Endothelial cell of hepatic sinusoid (primary cell): ENCODE measurements around the gene LIPA.
"Not testable (repeated sequence)": the region's sequence is repeated elsewhere in the genome, so short reads cannot be mapped to it uniquely, and the experiment has no call there.

Experiments
- in situ Hi-C: cut with HindIII; loops from 2 replicates; pipeline ENCODE4 v1.10.0; 2017; ENCODE audit warnings: low sequenced_read_pairs

LIPA gene

GRCh38 chr10:89213191-89213808, 38.3 kb downstream of the LIPA start:
- in situ Hi-C loops: no loop called here

- in situ Hi-C loops: no loop called here
Observed at GRCh38 chr10:89210794-89211425, 40.7 kb downstream of the LIPA start.

- in situ Hi-C loops: loop anchor here (5.0 to 10.0 kb wide), 2 partner anchors 272 to 365 kb away; no protein-coding TSS in a partner anchor
Observed at GRCh38 chr10:89209718-89210117, 41.9 kb downstream of the LIPA start.

GRCh38 chr10:89207801-89208551, 43.6 kb downstream of the LIPA start:
- in situ Hi-C loops: loop anchor here (5.0 to 10.0 kb wide), 2 partner anchors 271 to 363 kb away; no protein-coding TSS in a partner anchor

GRCh38 chr10:89207181-89207800, 44.3 kb downstream of the LIPA start, which contains the start of gene CH25H:
Gene CH25H (minus strand): TSS chr10:89207317. CDS start chr10:89207292, 25 bp downstream.
- in situ Hi-C loops: loop anchor here (5.0 to 10.0 kb wide), 2 partner anchors 270 to 362 kb away; no protein-coding TSS in a partner anchor

GRCh38 chr10:89206402-89207180, 45.0 kb downstream of the LIPA start:
- in situ Hi-C loops: loop anchor here (5.0 to 10.0 kb wide), 2 partner anchors 269 to 362 kb away; no protein-coding TSS in a partner anchor

- in situ Hi-C loops: loop anchor here (5.0 to 10.0 kb wide), 2 partner anchors 267 to 360 kb away; no protein-coding TSS in a partner anchor
Observed at GRCh38 chr10:89204621-89205185, 46.9 kb downstream of the LIPA start.

- in situ Hi-C loops: loop anchor here (10.0 kb wide), 1 partner anchor 358 kb away; no protein-coding TSS in a partner anchor
Observed at GRCh38 chr10:89203237-89203636, 48.3 kb downstream of the LIPA start.

GRCh38 chr10:89202033-89202425, 49.5 kb downstream of the LIPA start:
- in situ Hi-C loops: loop anchor here (10.0 kb wide), 1 partner anchor 357 kb away; no protein-coding TSS in a partner anchor

GRCh38 chr10:89201345-89202032, 50.1 kb downstream of the LIPA start:
- in situ Hi-C loops: loop anchor here (10.0 kb wide), 1 partner anchor 357 kb away; no protein-coding TSS in a partner anchor

GRCh38 chr10:89197473-89197872, 54.1 kb downstream of the LIPA start:
- in situ Hi-C loops: no loop called here

GRCh38 chr10:89191301-89191700, 60.3 kb downstream of the LIPA start:
- in situ Hi-C loops: not testable (repeated sequence)

- in situ Hi-C loops: no loop called here
Observed at GRCh38 chr10:89189211-89189734, 62.3 kb downstream of the LIPA start.

- in situ Hi-C loops: no loop called here
Observed at GRCh38 chr10:89185658-89186057, 65.9 kb downstream of the LIPA start.

GRCh38 chr10:89184638-89185037, 66.9 kb downstream of the LIPA start:
- in situ Hi-C loops: loop anchor here (5.0 kb wide), 1 partner anchor 33 kb away; no protein-coding TSS in a partner anchor

- in situ Hi-C loops: loop anchor here (5.0 kb wide), 1 partner anchor 34 kb away; no protein-coding TSS in a partner anchor
Observed at GRCh38 chr10:89183571-89183970, 68.0 kb downstream of the LIPA start.

GRCh38 chr10:89182894-89183293, 68.7 kb downstream of the LIPA start:
- in situ Hi-C loops: loop anchor here (5.0 kb wide), 1 partner anchor 34 kb away; no protein-coding TSS in a partner anchor

GRCh38 chr10:89175816-89176215, 75.8 kb downstream of the LIPA start:
- in situ Hi-C loops: no loop called here

GRCh38 chr10:89173075-89173474, 78.5 kb downstream of the LIPA start:
- in situ Hi-C loops: no loop called here
